NCI-H1048 (cell line): ENCODE data around the gene TRIM65.

Experiments used
- DNase-seq: peaks from one replicate; lab custom pipeline; 2025; lab: John Stamatoyannopoulos, UW

Gene TRIM65

GRCh38 chr17:75850928-75851692, 45.6 kb downstream of the TRIM65 start:
- DNase-seq = no peak

- DNase-seq = no peak
Measured at GRCh38 chr17:75849724-75850123, 47.0 kb downstream of the TRIM65 start.

- DNase-seq = no peak
Measured at GRCh38 chr17:75849279-75849646, 47.5 kb downstream of the TRIM65 start.

- peak; percentile 69 for DNase-seq
Measured at GRCh38 chr17:75848523-75849278, 48.0 kb downstream of the TRIM65 start.

GRCh38 chr17:75847614-75848522, 48.9 kb downstream of the TRIM65 start:
- no peak for DNase-seq

GRCh38 chr17:75846692-75847613, 49.8 kb downstream of the TRIM65 start:
- no peak for DNase-seq

- no peak for DNase-seq
Measured at GRCh38 chr17:75845933-75846691, 50.6 kb downstream of the TRIM65 start.

- DNase-seq = no peak
Measured at GRCh38 chr17:75845058-75845711, 51.6 kb downstream of the TRIM65 start.

- no peak for DNase-seq
Measured at GRCh38 chr17:75844530-75845057, 52.2 kb downstream of the TRIM65 start.

GRCh38 chr17:75843577-75844529, 52.9 kb downstream of the TRIM65 start, which contains the start of gene UNC13D:
UNC13D (minus strand) TSS chr17:75844404; CDS start chr17:75844337, 67 bp downstream.
- no peak for DNase-seq

GRCh38 chr17:75842963-75843576, 53.7 kb downstream of the TRIM65 start:
- no peak for DNase-seq

GRCh38 chr17:75842411-75842810, 54.3 kb downstream of the TRIM65 start:
- DNase-seq = no peak

- DNase-seq = no peak
Measured at GRCh38 chr17:75840799-75841164, 56.0 kb downstream of the TRIM65 start.

- DNase-seq = no peak
Measured at GRCh38 chr17:75839942-75840798, 56.6 kb downstream of the TRIM65 start.
